Endothelial cell of umbilical vein (primary cell): Measurements from ENCODE around the gene PLSCR1. TPM values are rescaled to one million over a fixed set of nuclear protein-coding genes. Genes with fewer than 3 reads are reported as not detected.

Experiments
- BruUV-seq: library from RNA; stranded (reverse); fragments of 400-500 nt; replicated peaks from 2 replicates; lab custom pipeline; 2021; lab: Mats Ljungman, UMichigan
- CTCF ChIA-PET: fragments of 300-600, 350-600 bp; sonication (Branson Sonifier 250); formaldehyde crosslinking; loops from one replicate; lab custom pipeline; 2021; ENCODE audit warnings: antibody characterized with exemption, inconsistent platforms; lab: Charles Lee
- POLR2A ChIA-PET: fragments of 300-600, 350-600 bp; sonication (Branson Sonifier 250); formaldehyde crosslinking; loops from one replicate; lab custom pipeline; 2021; ENCODE audit warnings: antibody characterized with exemption, inconsistent platforms; lab: Charles Lee
- DNase-seq: peaks from one replicate; pipeline ENCODE4 v3.0.0-alpha.2; 2011; ENCODE audit warnings: low read depth, low spot score
- FAIRE-seq: peaks from 2 replicates; lab custom pipeline; 2011; peaks lifted over from hg19 to GRCh38; lab: Jason Lieb, UNC
- H2AFZ ChIP-seq: 2 replicates; pipeline ENCODE4 v1.6.0; 2012; ENCODE audit warnings: low read depth, low read length, control low read depth, inconsistent platforms
- H3K27ac ChIP-seq: 2 replicates; pipeline ENCODE4 v1.5.1; 2011; ENCODE audit warnings: low read depth, mild to moderate bottlenecking, control low read depth, low read length, moderate library complexity; ENCODE audit not compliant: insufficient read depth
- H3K27me3 ChIP-seq, 2 experiments: 2 replicates each; pipeline versions ENCODE4 v1.6.0 to v1.6.1; 2011; ENCODE audit warnings: low read length in 2 of 2, mixed read lengths in 1 of 2; ENCODE audit not compliant: control insufficient read depth in 2 of 2, insufficient read depth in 2 of 2
- H3K36me3 ChIP-seq, 2 experiments: 2 replicates in 1 of 2; 3 replicates in 1 of 2; pipeline ENCODE4 v1.5.1; 2011; ENCODE audit warnings: low read length in 2 of 2, mild to moderate bottlenecking in 1 of 2, moderate library complexity in 1 of 2; ENCODE audit not compliant: control insufficient read depth in 2 of 2, insufficient read depth in 2 of 2; ENCODE audit errors: extremely low read depth in 1 of 2
- H3K4me1 ChIP-seq: 3 replicates; pipeline ENCODE4 v1.5.1; 2011; ENCODE audit warnings: mild to moderate bottlenecking, low read length; ENCODE audit not compliant: control insufficient read depth, insufficient read depth; ENCODE audit errors: extremely low read depth
- H3K4me2 ChIP-seq: 2 replicates; pipeline ENCODE4 v1.6.1; 2011; ENCODE audit warnings: low read length, control low read depth, mixed read lengths; ENCODE audit not compliant: insufficient read depth
- H3K4me3 ChIP-seq, 3 experiments: fragments of 200-600 bp in 1 of 3; sonication (generic), shearing (Covaris generic) in 1 of 3; replicated peaks in 1 of 3; 2 replicates each; pipeline ENCODE4 v1.5.1; 2011 to 2016; ENCODE audit warnings: control low read depth in 3 of 3, low read length in 3 of 3, mild to moderate bottlenecking in 2 of 3, inconsistent platforms in 1 of 3, low read depth in 1 of 3, moderate library complexity in 1 of 3; ENCODE audit not compliant: insufficient read depth in 1 of 3
- H3K79me2 ChIP-seq: 2 replicates; pipeline ENCODE4 v1.6.0; 2012; ENCODE audit warnings: low read length, inconsistent platforms; ENCODE audit not compliant: control insufficient read depth, insufficient read depth
- H3K9ac ChIP-seq: replicated peaks from 2 replicates; pipeline ENCODE3; 2011; ENCODE audit warnings: low read length, control low read depth; ENCODE audit not compliant: insufficient read depth; ENCODE audit errors: extremely low read depth
- H3K9me1 ChIP-seq: replicated peaks from 3 replicates; pipeline ENCODE4 v1.6.0; 2011; ENCODE audit warnings: mild to moderate bottlenecking, low read length; ENCODE audit not compliant: control insufficient read depth, insufficient read depth; ENCODE audit errors: extremely low read depth
- H3K9me3 ChIP-seq: replicated peaks from 2 replicates; pipeline ENCODE4 v1.5.1; 2012; ENCODE audit warnings: low read length, inconsistent platforms; ENCODE audit not compliant: control insufficient read depth, insufficient read depth
- H4K20me1 ChIP-seq: replicated peaks from 2 replicates; pipeline ENCODE3; 2011; ENCODE audit warnings: mild to moderate bottlenecking, low read length; ENCODE audit not compliant: control insufficient read depth, insufficient read depth; ENCODE audit errors: extremely low read depth
- EZH2 ChIP-seq: IDR thresholded peaks from 2 replicates; pipeline ENCODE4 v1.6.1; 2012; ENCODE audit warnings: borderline replicate concordance, low read depth, mild to moderate bottlenecking, moderate library complexity, low read length, inconsistent platforms; ENCODE audit not compliant: severe bottlenecking
- FOS ChIP-seq: IDR thresholded peaks from 2 replicates; pipeline ENCODE4 v1.6.1; 2011; ENCODE audit warnings: mild to moderate bottlenecking, low read length, moderate library complexity, borderline replicate concordance; ENCODE audit not compliant: insufficient read depth
- GATA2 ChIP-seq: IDR thresholded peaks from 2 replicates; pipeline ENCODE4 v1.7.0; 2011; ENCODE audit warnings: low read depth, mild to moderate bottlenecking, moderate library complexity, mixed read lengths, low read length; ENCODE audit not compliant: insufficient read length, insufficient read depth
- JUN ChIP-seq: IDR thresholded peaks from 2 replicates; pipeline ENCODE4 v1.6.1; 2011; ENCODE audit warnings: borderline replicate concordance, low read depth; ENCODE audit not compliant: insufficient read length, insufficient read depth
- MYC ChIP-seq: IDR thresholded peaks from one replicate; pipeline ENCODE4 v1.6.1; 2011; ENCODE audit warnings: mild to moderate bottlenecking, low read depth, low read length
- POLR2A ChIP-seq: IDR thresholded peaks from 2 replicates; pipeline ENCODE4 v1.6.1; 2012; ENCODE audit warnings: low read depth, mild to moderate bottlenecking, control low read depth, low read length
- POLR2AphosphoS5 ChIP-seq: IDR thresholded peaks from 2 replicates; pipeline ENCODE4 v1.6.1; 2012; ENCODE audit warnings: low read depth, mild to moderate bottlenecking, control low read depth, low read length, moderate library complexity; ENCODE audit not compliant: insufficient read depth
- dilution Hi-C: fragments of 300-500 bp; cut with MboI; formaldehyde crosslinking; loops from one replicate; pipeline ENCODE4 v1.15.0; 2019; ENCODE audit warnings: low sequenced_read_pairs; ENCODE audit not compliant: extremely low pct_ligation_motif_present
- intact Hi-C: fragments of 100-400 bp; cut with micrococcal nuclease; formaldehyde crosslinking; loops from one replicate; pipeline ENCODE4 v1.10.0; 2022
- polyA plus RNA-seq, 4 experiments: library from polyadenylated mRNA; depleted of rRNA in 3 of 4; stranded (reverse) in 3 of 4; unstranded in 1 of 4; fragments of >200 nt; gene quantifications; 2 replicates each; pipeline versions ENCODE4 v1.2.1 to v1.2.3, GENCODE V29; 2011 to 2012; ENCODE audit warnings: missing spikeins in 1 of 4
- small RNA-seq: library from RNA; depleted of rRNA; stranded (forward); fragments of <200 nt; gene quantifications from one replicate; pipeline ENCODE3, GENCODE V24; 2012; ENCODE audit warnings: low replicate concordance, low read depth; ENCODE audit not compliant: insufficient read depth, insufficient read length
- total RNA-seq: library from RNA; stranded (reverse); gene quantifications from 2 replicates; pipeline ENCODE4 v1.2.3, GENCODE V29; 2021
- TF ChIP-seq, protein P1 (sequence below): IDR thresholded peaks from 2 replicates; pipeline ENCODE4 v1.6.1; 2011; ENCODE audit not compliant: insufficient read depth, insufficient read length
- TF ChIP-seq, protein P2 (sequence below), 2 donors: IDR thresholded peaks; 1 replicate in 1 of 2; 2 replicates in 1 of 2; pipeline ENCODE4 v1.5.1; 2011; ENCODE audit warnings: low read length in 2 of 2, mild to moderate bottlenecking in 2 of 2, moderate library complexity in 2 of 2, control low read depth in 1 of 2, inconsistent platforms in 1 of 2, low read depth in 1 of 2; ENCODE audit not compliant: insufficient read depth in 1 of 2; ENCODE audit errors: extremely low read depth in 1 of 2

PLSCR1 gene
- total and polyA plus RNA-seq, 2 donors (not counting 3 experiments of a cell fraction or from before 2014, with no cell fraction given) = 53.2 to 78.7 TPM

DNA sequence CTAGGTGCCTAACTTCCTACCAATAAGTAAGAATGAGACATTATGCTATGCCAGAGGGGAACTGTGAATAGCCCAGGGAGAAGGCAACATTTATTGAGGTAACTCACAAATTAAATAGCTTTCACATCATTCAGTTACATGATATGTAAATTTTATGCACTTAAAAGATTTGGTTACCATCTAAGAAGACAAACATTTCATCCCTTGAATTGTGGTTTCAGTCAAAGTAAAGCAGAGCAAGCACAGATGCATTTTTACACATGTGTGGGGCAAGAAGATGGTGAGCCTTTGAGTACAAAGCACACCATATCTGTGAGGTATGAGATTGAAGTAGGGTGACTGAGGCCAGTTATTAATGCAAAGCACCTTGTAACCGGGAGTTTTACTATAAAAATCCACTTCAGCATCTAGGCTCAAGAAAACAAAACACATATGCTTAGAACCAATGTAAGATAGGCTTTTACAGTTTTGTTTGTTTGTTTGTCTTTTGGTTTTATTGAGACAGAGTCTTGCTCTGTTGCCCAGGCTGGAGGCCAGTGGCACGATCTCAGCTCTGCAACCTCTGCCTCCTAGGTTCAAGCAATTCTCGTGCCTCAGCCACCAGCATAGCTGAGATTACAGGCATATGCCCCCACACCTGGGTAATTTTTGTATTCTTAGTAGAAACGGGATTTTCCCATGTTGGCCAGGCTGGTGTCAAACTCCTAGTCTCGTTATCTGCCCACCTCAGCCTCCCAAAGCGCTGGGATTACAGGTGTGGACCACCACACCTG lies 78.5 kb downstream of the PLSCR1 start:
- H3K9ac ChIP-seq = no peak overlapping the region
- H3K27ac ChIP-seq = no peak overlapping the region
- no peaks in the 10 kb centered on the region for H3K4me1 ChIP-seq
- BruUV-seq = no TSS peak
- H3K4me2 ChIP-seq = no peak overlapping the region
- dilution Hi-C loops (no loop called here), intact Hi-C loops (no loop called here)
- no peak overlapping the region for H2AFZ ChIP-seq
- H3K36me3 ChIP-seq = no peaks in the 10 kb centered on the region
- FAIRE-seq = no peak
- no peaks in the 10 kb centered on the region for H4K20me1 ChIP-seq
- H3K9me3 ChIP-seq = no peaks in the 10 kb centered on the region
- DNase-seq = no peak
- TF ChIP-seq EZH2 = no peak
- TF ChIP-seq POLR2AphosphoS5 = no peak
- TF ChIP-seq JUN = no peak
- no peak for TF ChIP-seq MYC
- no peak for TF ChIP-seq GATA2
- TF ChIP-seq FOS = no peak
- TF ChIP-seq POLR2A = no peak
- TF ChIP-seq, protein P1, sequence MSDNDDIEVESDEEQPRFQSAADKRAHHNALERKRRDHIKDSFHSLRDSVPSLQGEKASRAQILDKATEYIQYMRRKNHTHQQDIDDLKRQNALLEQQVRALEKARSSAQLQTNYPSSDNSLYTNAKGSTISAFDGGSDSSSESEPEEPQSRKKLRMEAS = no peak
- TF ChIP-seq, protein P2, sequence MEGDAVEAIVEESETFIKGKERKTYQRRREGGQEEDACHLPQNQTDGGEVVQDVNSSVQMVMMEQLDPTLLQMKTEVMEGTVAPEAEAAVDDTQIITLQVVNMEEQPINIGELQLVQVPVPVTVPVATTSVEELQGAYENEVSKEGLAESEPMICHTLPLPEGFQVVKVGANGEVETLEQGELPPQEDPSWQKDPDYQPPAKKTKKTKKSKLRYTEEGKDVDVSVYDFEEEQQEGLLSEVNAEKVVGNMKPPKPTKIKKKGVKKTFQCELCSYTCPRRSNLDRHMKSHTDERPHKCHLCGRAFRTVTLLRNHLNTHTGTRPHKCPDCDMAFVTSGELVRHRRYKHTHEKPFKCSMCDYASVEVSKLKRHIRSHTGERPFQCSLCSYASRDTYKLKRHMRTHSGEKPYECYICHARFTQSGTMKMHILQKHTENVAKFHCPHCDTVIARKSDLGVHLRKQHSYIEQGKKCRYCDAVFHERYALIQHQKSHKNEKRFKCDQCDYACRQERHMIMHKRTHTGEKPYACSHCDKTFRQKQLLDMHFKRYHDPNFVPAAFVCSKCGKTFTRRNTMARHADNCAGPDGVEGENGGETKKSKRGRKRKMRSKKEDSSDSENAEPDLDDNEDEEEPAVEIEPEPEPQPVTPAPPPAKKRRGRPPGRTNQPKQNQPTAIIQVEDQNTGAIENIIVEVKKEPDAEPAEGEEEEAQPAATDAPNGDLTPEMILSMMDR (IDR thresholded peaks at IDR 0.05; ENCODE audit: extremely low read depth in 1 of 2, insufficient read depth in 1 of 2, low read depth in 1 of 2, low read length in 2 of 2) = no peak
- POLR2A ChIA-PET = no interaction called here
- no peaks in the 10 kb centered on the region for H3K79me2 ChIP-seq
- CTCF ChIA-PET = no interaction called here
- no peak overlapping the region for H3K4me3 ChIP-seq
- no peaks in the 10 kb centered on the region for H3K9me1 ChIP-seq
- no peaks in the 10 kb centered on the region for H3K27me3 ChIP-seq

Small RNAs within 50 kb of the gene (small RNA-seq; reads per million reads assigned to genes)
- not detected for gene RNU6-428P

Other genes with a start within 250 kb of the PLSCR1 start
- not detected in 2 replicates for gene PLSCR2, start 75.0 kb downstream of the PLSCR1 start, total RNA-seq
- not detected in 2 replicates for gene PLSCR2, start 75.0 kb downstream of the PLSCR1 start, polyA plus RNA-seq
- not detected in 2 replicates for gene PLSCR5, start 60.7 kb upstream of the PLSCR1 start, total RNA-seq
- gene PLSCR5, start 60.7 kb upstream of the PLSCR1 start, polyA plus RNA-seq = not detected in 2 replicates